Ovary (tissue), 3 donors: Measurements from ENCODE around the gene PDE4C.

Experiments
- CTCF ChIP-seq, 3 donors: fragments of 450-650 bp in 2 of 3; fragments of 200-600 bp in 1 of 3; IDR thresholded peaks; one replicate each; pipeline versions ENCODE4 v1.5.1 to v1.8.0; 2016 to 2022; ENCODE audit warnings: antibody characterized with exemption in 3 of 3, mild to moderate bottlenecking in 1 of 3
- EP300 ChIP-seq: sonication (generic); formaldehyde crosslinking; IDR thresholded peaks from one replicate; pipeline ENCODE4 v1.6.1; 2017; ENCODE audit warnings: antibody characterized with exemption
- POLR2A ChIP-seq: fragments of 450-650 bp; IDR thresholded peaks from one replicate; pipeline ENCODE4 v1.6.1; 2017; ENCODE audit warnings: antibody characterized with exemption, mild to moderate bottlenecking, moderate library complexity
- donor health status: DM: no; HTN: no; CAD: no.

DNA sequence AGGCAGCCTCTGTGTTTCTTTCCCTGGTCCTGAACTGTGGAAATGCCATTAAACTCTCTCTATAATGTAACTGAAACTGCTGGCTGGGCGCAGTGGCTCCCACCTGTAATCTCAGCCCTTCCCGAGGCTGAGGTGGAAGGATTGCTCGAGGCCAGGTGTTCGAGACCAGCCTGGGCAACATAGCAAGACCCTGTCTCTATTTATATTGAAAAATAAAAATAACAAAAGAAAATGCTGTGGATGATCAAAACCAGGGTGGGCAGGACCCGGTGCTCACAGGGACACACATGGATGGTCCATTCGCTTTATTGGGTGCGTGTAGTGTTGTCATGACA is 29.8 kb downstream of the PDE4C start:
- TF ChIP-seq CTCF (IDR thresholded peaks at IDR 0.05) = no peak
- TF ChIP-seq EP300 = no peak
- TF ChIP-seq POLR2A = no peak
